Activated CD4-positive, alpha-beta T cell treated with anti-CD3 and anti-CD28 coated beads, Interleukin-2, amount 50 U/mL, for 16 hours (primary cell): ENCODE data around the gene KCNQ4.

ENCODE experiments used
- DNase-seq: peaks from one replicate; pipeline ENCODE4 v3.0.0-alpha.2; 2020

The KCNQ4 gene

DNA sequence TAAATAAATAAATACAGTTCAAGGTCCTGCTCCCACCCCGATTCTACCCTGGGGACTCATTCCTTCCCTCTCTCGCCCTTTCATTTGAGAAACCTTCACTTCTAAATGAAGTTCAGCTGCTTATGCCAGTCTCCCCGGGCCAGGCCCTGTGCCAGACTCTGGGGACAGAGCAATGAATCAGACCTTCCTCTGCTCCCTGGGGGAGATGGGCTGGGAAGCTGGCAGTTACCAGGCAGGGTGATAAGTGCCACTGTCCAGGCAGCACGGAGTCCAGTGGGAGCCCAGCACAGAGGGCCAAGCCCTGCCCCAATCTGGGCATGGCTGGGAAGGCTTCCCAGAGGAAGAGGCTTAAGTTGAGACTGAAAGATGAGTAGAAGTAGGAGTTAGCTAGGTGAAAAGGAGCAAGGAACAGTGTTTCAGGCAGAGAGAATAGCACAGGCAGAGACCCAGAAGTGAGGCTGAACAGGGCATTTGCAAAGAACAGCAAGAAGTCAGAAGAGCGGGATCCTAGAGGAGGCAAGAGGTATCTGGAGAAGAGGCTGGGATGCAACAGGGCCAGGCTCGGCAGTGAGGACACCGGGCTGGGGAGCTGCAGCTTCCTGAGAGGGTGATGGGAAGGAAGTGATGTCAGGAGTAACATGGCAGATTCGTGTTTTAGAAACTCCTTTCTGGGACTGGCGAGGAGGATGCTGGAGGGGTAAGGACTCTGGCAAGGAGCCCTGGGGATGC, 13.5 kb downstream of the KCNQ4 start:
- DNase-seq, result no peak

- no peak for DNase-seq
Measured at GRCh38 chr1:40797668-40798010, 14.1 kb downstream of the KCNQ4 start.

DNA sequence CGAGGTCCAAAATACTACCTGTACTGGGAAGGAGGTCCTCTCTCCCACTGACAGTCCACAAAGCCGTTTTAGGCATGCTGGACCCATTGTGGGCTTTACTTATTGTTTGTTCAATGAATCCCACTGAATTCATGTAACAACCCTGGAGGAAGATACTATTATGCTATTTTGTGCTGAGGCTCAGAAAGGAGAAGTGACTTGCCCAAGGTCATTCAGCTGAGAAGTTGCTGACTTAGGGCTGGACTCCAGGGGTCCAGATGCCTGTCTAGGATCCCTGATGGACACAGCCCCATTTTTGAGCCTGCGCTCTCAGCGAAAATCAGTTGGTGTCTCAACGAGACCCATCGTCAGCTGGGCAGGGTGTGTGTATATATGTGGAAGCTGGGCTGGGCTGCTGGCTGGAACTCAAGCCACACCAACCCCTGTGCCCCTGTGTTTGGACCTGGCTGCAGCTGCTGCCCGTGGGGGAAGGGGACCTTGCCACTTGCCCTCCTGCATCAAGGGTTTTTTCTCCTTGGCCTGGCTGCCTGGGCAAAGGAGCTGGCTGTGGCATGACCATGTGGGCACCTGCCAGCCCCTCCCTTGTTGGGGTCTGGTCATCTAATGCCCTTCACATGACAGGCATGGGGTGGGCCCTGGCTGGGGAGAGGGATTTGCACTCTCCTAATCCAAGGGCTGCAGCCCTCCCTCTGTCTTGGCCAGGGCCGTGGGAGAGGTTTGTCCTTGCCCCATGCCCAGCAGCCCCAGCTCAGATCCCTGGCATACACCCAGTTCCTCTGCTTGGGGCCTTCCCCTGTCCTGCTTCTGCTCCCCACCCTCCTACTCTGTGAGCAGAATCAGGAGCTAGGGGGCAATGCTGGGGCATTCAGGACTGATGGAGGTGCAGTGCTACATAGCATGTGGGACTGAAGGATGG, 15.0 kb downstream of the KCNQ4 start:
- no peak for DNase-seq

DNA sequence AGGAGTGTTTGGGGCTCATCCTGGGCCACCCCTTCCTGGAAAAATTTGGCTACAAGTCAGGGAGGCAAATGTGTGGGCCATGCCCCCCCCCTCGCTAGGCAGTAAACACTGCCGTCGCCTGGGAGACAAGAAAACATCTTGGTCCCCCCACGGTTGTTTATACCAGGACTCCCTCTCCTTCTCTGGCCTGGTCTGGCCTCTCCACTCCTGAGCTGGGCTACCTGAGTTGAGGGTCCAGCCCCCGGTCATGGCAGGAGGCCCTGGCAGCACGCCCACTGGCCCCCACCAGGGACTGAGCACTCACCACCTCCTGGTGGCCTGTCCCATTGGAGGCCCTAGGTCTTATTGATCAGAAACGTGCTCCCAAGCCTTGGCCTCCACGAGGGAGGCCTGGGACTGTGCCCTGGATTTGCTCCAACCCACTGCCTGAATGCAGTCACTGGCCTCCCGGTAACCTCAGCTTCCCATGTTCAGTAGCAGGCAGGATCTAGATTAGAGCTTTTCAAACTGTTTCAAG, 15.8 kb downstream of the KCNQ4 start:
- DNase-seq, result no peak

GRCh38 chr1:40801742-40802077, 18.1 kb downstream of the KCNQ4 start:
- DNase-seq, result no peak

- peak; percentile 78 for DNase-seq
Measured at GRCh38 chr1:40802078-40802741, 18.6 kb downstream of the KCNQ4 start.

- DNase-seq, result no peak
Measured at GRCh38 chr1:40802742-40803113, 19.1 kb downstream of the KCNQ4 start.

- DNase-seq, result no peak
Measured at GRCh38 chr1:40803447-40803846, 19.9 kb downstream of the KCNQ4 start.

- DNase-seq, result no peak
Measured at GRCh38 chr1:40803902-40804301, 20.3 kb downstream of the KCNQ4 start.

GRCh38 chr1:40806240-40806639, 22.7 kb downstream of the KCNQ4 start:
- no peak for DNase-seq

DNA sequence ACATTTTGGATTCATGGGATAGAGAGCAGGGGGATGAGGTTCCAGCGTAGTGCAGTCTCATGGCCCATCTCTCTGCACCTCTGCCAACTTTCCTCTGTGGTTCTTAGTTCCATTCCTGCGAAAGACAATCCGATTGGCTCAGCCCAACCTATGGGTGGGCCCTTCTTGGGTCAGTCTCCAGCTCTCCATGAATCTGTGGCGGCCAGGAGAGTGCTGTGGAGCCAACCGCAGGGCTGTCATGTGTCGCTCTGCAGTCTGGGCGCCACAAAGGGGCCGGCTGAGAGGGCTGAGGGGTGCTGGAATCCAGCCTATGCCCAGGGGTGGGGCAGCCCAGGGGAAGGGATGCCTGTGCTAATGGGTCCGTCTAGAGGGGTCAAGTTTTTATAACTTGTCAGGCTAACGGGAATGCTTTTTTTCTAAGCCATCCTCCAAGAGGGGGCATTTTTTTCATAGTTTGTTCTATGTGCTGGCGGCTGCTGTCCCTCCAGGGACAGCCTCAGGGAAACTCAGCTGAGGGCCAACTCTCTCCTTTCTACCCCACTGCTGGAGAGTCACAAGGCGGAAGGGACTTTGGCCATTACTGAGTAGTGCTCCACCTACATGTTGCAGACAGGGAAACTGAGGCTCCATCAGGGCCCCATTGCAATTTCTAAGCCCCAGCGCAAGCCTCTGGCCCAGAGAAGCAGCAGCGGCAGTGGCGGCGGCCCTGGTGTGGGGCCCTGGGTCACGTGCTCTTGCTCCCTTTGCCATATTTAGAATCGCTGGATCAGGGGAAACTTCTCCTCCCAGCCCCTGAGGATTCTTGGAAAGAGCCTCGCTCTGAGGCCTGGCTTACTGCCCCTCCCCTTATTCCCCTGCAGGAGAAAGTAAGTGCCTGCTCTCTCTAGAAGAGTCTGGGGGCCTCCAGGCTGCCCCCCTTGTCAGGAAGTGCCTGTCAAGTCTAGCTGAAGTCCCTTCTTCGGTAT, 23.4 kb downstream of the KCNQ4 start:
- DNase-seq, result no peak

DNA sequence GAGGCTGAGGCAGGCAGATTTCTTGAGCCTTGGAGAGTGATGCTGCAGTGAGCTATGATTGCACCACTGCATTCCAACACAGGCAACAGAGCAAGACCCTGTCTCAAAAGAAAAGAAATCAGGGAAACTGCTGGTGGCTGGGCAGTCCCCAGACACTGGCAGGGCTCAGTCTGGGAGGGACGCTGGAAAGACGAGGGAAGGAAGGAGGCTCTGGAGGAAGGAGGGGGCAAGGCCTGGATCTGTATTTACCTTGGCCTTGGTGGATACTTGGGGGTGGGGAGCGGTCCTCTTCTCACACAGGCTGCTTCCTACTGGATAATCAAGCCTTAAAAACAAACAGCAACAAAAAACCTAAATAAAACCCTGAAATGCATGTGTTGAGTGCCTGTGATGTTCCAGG, 24.4 kb downstream of the KCNQ4 start:
- DNase-seq, result no peak

DNA sequence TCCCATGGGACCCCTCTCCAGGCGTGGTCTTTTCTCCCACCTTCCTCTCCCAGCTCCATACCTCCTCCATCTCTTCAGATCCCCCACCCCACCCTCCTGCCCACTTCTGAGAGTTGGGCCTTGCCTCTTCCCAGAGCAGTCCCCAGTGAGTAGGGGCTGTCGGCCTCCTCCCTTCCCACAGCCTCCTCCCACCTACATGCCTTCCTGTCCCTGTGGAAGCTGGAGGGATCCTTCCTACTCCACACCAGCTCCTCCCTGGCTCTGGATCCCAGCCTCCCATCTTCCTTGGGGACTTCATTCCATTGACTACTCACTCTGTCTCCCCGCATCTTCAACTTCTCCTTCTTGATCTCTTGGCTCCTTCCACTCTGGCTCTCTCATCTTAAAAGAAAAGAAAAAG, 24.9 kb downstream of the KCNQ4 start:
- no peak for DNase-seq

DNA sequence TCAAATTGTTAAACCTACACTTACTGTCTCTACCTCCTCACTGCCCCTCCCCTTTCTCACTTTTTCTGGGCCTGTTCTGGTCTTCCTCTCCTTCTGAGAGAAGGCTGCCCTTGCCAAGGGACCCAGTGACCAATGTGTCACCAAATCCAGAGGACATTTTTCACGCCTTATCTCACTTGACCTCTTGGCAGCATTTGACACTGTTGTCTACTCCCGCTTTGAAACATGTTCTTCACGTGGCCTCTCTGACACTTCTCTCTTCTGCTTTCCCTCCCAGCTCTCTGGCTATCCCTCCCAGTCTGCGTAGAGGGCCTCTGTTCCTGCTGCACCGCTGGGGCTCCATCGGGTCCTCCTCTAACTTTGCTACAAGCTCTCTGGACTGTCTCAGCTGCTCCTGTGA, 25.3 kb downstream of the KCNQ4 start:
- no peak for DNase-seq

DNA sequence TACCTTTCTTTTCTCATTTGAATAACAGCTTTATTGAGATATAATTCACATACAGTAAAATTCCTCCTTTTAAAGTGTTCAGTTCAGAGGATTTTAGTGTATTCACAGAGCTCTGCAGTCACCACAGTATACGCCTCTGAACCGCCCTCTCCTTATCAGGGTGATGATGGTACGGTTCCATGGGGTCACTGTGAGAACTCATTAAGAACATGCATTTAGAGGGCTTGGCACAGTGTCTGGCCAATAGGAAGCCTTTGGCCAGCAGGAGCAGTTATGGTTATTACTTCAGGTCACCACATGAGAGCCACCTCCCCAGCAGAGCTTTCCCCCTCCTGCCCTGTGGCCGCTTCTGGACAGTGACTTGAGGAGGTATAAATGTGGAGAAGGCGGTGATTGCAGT, 27.3 kb downstream of the KCNQ4 start:
- DNase-seq, result no peak

- DNase-seq, result no peak
Measured at GRCh38 chr1:40815420-40815819, 31.8 kb downstream of the KCNQ4 start.

GRCh38 chr1:40817791-40818263, 34.2 kb downstream of the KCNQ4 start:
- no peak for DNase-seq

DNA sequence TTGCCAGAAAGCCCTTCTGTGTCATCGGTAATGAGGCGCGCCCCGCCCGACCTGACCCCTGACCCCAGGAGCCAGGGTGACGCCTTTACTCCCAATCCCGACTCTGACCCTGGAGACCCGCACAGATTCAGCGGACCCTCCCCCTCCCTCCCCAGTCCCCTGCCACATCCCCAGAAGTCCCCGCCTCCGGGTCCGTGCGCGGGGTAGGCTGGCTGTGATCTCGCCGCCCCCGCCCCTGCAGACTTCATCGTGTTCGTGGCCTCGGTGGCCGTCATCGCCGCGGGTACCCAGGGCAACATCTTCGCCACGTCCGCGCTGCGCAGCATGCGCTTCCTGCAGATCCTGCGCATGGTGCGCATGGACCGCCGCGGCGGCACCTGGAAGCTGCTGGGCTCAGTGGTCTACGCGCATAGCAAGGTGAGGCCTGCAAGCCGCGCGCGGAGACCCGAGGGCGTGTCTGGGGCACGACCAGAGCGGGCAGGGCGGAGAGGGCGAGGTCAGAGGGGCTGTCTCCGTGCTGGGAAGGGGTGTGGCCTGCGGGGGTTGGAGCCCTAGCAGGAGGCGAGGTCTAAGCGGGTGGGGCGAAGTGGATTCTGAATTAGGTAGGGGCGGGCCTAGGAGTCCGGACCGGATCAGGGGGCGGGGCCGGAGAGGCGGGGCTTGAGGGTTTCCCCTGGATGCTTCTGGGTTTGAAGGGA, 34.8 kb downstream of the KCNQ4 start:
- peak; percentile 86 for DNase-seq

DNA sequence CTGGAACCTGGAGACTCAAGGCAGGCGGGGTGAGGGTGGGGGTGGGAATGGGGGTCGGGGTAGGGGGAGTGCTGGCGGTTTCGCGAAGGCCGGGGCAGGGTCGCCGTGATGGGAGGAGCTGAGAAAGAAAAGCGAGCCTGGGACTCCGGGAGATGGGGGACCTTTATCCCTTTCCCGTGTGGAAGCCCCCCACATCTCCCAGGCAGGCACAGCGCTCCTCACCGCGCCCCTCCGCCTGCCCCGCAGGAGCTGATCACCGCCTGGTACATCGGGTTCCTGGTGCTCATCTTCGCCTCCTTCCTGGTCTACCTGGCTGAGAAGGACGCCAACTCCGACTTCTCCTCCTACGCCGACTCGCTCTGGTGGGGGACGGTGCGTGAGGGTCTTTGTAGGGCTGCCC, 35.5 kb downstream of the KCNQ4 start:
- no peak for DNase-seq

DNA sequence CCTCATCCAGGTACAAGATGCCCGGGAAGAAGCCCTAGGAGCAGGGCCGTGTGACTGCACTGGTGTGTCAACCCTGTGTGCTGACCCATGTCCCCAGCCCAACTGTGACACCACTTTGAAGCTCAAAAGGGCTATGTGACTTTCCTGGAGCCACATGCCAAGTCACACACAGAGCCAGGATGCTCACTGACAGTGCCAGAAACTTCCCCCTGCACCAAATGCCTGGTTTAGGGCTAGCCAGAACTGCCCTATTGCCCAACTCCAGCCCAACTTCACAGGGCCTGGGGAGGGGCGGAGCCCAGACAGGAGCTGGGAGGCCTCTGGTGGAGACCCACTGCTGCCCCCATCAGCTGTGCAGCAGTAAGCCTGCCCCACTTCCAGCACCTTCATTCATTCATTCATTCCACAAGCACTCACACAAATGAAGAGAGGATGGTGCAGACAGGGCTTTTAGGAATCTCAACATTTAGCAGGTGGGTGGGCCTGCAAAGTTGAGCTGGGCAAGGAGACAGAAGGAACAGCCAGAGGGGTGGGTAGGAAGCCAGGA, 36.7 kb downstream of the KCNQ4 start:
- DNase-seq, result no peak

DNA sequence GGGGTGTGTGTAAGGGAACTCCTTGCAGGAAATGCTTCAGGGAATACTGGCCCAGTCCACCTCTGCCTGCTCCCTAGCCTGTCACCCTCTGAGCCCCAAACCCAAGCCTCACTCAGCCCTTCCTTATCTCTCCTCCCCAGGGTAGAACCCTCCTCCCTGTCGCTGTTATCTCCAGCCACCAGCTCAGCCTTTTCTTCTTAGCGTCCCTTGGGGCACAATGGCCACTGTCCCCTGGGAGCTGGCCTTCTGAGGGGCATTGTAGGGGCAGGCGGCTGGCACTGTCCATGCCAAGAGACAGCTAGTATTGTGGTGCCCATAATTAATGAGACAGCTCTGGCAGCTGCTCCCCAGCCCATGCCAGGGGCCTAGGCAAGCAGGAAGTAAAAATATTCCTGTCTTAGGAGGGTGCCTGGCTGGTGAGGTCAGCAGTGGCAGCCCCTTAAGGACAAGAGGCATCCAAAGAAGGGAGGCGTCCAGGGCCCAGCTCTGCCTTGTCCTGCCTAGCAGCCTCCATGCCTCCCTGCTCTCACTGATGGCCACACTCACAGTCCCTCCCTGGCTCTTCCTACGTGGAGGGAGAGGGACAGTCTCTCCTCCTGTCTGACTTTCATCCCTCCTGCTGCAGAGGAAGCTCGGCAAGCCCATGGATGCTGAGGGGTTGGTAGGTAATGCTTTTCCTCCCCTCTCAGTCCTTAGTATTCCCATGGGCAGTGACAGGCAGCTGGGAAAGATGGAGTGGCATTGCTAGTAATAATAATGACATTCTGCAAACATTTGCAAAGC, 37.5 kb downstream of the KCNQ4 start:
- no peak for DNase-seq
